IPS-15b (cell line): Measurements from ENCODE around the gene LAMA2.

Experiments used
- H3K27me3 ChIP-seq: one replicate; pipeline ENCODE4 v1.6.1; 2013; ENCODE audit warnings: low read length; ENCODE audit not compliant: control insufficient read depth, insufficient read depth
- H3K36me3 ChIP-seq: one replicate; pipeline ENCODE4 v1.6.1; 2013; ENCODE audit warnings: low read length; ENCODE audit not compliant: control insufficient read depth, insufficient read depth
- H3K4me1 ChIP-seq: one replicate; pipeline ENCODE4 v1.6.1; 2013; ENCODE audit warnings: mild to moderate bottlenecking, low read length; ENCODE audit not compliant: control insufficient read depth, insufficient read depth
- H3K4me3 ChIP-seq: one replicate; pipeline ENCODE4 v1.5.1; 2013; ENCODE audit warnings: low read depth, low read length
- H3K9ac ChIP-seq: one replicate; pipeline ENCODE4 v1.6.1; 2013; ENCODE audit warnings: low read depth, mild to moderate bottlenecking, low read length
- H3K9me3 ChIP-seq: one replicate; pipeline ENCODE4 v1.6.1; 2013; ENCODE audit warnings: mild to moderate bottlenecking, low read length; ENCODE audit not compliant: control insufficient read depth, insufficient read depth

The LAMA2 gene

GRCh38 chr6:129016844-129017243 is 133.9 kb downstream of the LAMA2 start:
- Histone ChIP-seq H3K4me3 (no peak overlapping the region), H3K27me3 (no peaks in the 10 kb centered on the region), H3K9me3 (no peaks in the 10 kb centered on the region), H3K9ac (no peak overlapping the region), H3K4me1 (peaks cover 2% of the 10 kb centered on the region), H3K36me3 (no peaks in the 10 kb centered on the region)

DNA sequence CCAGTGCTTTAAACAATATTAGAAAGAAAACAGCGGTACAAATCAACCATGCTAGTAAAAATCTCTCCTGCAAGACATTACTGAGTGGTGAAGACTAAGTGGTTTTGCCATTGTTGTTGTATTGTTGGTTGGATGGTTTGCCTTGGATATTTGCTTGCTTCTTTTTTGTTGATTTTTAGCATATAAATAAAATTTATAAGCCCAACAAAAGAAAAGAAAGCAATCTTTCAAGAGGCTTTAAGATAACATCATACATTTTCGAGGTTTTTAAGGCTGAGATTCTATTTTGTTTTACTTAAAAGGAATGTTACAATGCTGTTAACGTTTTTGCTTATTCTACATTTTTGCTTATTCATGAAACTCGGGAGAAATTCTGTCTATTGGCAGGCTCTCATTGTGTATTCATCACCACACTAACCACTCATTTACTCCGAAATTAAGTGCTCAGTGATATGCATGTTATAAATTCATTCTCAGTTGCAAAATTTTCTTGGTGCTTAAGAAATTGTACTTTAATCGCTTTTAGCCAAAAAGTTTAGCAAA is 139.1 kb downstream of the LAMA2 start:
- Histone ChIP-seq H3K27me3 (no peaks in the 10 kb centered on the region), H3K4me1 (no peaks in the 10 kb centered on the region), H3K9ac (no peak overlapping the region), H3K4me3 (no peak overlapping the region), H3K9me3 (no peaks in the 10 kb centered on the region), H3K36me3 (no peaks in the 10 kb centered on the region)

GRCh38 chr6:129026601-129027000 is 143.7 kb downstream of the LAMA2 start:
- Histone ChIP-seq H3K4me3 (no peak overlapping the region), H3K36me3 (no peaks in the 10 kb centered on the region), H3K27me3 (peaks cover 11% of the 10 kb centered on the region), H3K4me1 (peaks cover 3% of the 10 kb centered on the region), H3K9me3 (no peaks in the 10 kb centered on the region), H3K9ac (no peak overlapping the region)

GRCh38 chr6:129029778-129030177 is 146.8 kb downstream of the LAMA2 start:
- peaks cover 3% of the 10 kb centered on the region for H3K4me1 ChIP-seq
- H3K27me3 ChIP-seq: peaks cover 11% of the 10 kb centered on the region
- H3K36me3 ChIP-seq: no peaks in the 10 kb centered on the region
- H3K4me3 ChIP-seq: no peak overlapping the region
- no peak overlapping the region for H3K9ac ChIP-seq
- no peaks in the 10 kb centered on the region for H3K9me3 ChIP-seq

DNA sequence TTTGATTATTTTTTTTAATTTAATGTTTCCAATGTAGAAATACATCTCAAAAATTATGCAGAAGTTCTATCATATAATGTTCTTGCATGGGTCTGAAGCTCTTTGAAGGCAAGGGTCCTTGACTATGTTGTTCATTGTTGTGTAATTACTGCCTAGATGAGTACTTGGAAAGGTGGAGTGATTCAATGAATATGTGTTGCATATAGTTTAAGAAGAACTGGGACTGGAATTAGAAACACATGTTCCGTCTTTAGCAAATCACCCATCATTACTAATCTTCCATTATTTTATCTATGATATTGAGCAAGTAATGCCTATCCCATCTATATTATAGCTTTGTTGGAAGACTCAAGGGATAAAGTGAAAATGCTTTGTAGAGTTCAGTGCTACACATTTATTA is 147.3 kb downstream of the LAMA2 start:
- Histone ChIP-seq H3K9ac (no peak overlapping the region), H3K9me3 (no peaks in the 10 kb centered on the region), H3K4me3 (no peak overlapping the region), H3K27me3 (peaks cover 11% of the 10 kb centered on the region), H3K4me1 (peaks cover 3% of the 10 kb centered on the region), H3K36me3 (no peaks in the 10 kb centered on the region)

DNA sequence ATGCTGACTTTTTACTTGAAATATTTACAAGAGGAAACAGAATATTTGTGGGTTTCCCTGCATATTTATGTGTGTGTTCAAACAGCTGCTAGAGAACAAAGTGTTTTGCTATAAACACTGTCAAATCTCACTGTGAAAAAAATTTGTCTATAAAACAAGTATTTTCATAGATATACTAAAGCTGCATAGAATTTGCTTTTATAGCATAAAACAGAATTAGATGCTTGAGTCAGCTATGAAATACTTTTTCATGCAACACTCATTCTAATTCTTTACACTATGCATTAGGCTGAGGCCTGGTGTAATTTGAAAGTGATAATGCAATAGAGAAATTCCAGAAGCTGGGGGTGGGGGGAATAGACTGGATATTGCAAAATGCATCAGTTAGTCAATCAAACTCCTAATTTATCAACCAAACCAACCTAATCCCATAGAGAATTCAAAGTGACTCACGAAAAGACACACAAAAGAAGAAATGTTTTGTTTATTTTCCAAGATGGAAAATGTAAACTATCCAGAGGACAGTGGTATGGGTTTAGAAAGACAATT is 148.2 kb downstream of the LAMA2 start:
- Histone ChIP-seq H3K27me3 (peaks cover 11% of the 10 kb centered on the region), H3K4me1 (peaks cover 3% of the 10 kb centered on the region), H3K9ac (no peak overlapping the region), H3K4me3 (no peak overlapping the region), H3K9me3 (no peaks in the 10 kb centered on the region), H3K36me3 (no peaks in the 10 kb centered on the region)

GRCh38 chr6:129032602-129033001 is 149.7 kb downstream of the LAMA2 start:
- Histone ChIP-seq H3K27me3 (peaks cover 11% of the 10 kb centered on the region), H3K36me3 (no peaks in the 10 kb centered on the region), H3K4me1 (peaks cover 3% of the 10 kb centered on the region), H3K4me3 (no peak overlapping the region), H3K9ac (no peak overlapping the region), H3K9me3 (no peaks in the 10 kb centered on the region)

DNA sequence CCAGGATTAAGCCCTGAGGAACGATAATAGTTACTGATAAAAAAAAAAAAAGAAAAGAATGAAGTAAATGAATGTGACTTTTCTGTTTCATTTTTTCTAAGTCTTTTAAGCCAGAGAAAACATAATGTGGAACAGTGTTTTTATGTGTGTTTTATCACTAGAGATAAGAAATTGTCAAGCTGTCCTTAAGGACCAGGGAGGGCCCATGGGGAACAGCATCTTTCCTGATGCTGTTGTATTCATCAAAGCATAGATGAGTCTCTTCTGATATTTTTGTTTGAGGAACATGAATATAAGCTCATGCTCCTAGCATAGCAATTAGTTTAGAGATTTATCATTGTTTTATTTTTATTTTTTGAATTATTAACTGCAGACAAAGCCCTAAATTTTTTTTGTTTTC is 150.2 kb downstream of the LAMA2 start:
- Histone ChIP-seq H3K4me1 (peaks cover 3% of the 10 kb centered on the region), H3K36me3 (no peaks in the 10 kb centered on the region), H3K27me3 (peaks cover 11% of the 10 kb centered on the region), H3K4me3 (no peak overlapping the region), H3K9ac (no peak overlapping the region), H3K9me3 (no peaks in the 10 kb centered on the region)

GRCh38 chr6:129033581-129033980 is 150.6 kb downstream of the LAMA2 start:
- Histone ChIP-seq H3K27me3 (peaks cover 11% of the 10 kb centered on the region), H3K9ac (no peak overlapping the region), H3K4me3 (no peak overlapping the region), H3K36me3 (no peaks in the 10 kb centered on the region), H3K4me1 (peaks cover 3% of the 10 kb centered on the region), H3K9me3 (no peaks in the 10 kb centered on the region)

GRCh38 chr6:129041563-129041962 is 158.6 kb downstream of the LAMA2 start:
- H3K27me3 ChIP-seq: no peaks in the 10 kb centered on the region
- no peak overlapping the region for H3K9ac ChIP-seq
- H3K36me3 ChIP-seq: no peaks in the 10 kb centered on the region
- H3K4me3 ChIP-seq: no peak overlapping the region
- H3K9me3 ChIP-seq: no peaks in the 10 kb centered on the region
- H3K4me1 ChIP-seq: no peaks in the 10 kb centered on the region

GRCh38 chr6:129046526-129046925 is 163.6 kb downstream of the LAMA2 start:
- Histone ChIP-seq H3K36me3 (no peaks in the 10 kb centered on the region), H3K4me3 (no peak overlapping the region), H3K9ac (no peak overlapping the region), H3K9me3 (no peaks in the 10 kb centered on the region), H3K4me1 (no peaks in the 10 kb centered on the region), H3K27me3 (no peaks in the 10 kb centered on the region)

GRCh38 chr6:129047834-129048233 is 164.9 kb downstream of the LAMA2 start:
- no peaks in the 10 kb centered on the region for H3K36me3 ChIP-seq
- no peak overlapping the region for H3K9ac ChIP-seq
- H3K27me3 ChIP-seq: no peaks in the 10 kb centered on the region
- no peaks in the 10 kb centered on the region for H3K4me1 ChIP-seq
- no peak overlapping the region for H3K4me3 ChIP-seq
- no peaks in the 10 kb centered on the region for H3K9me3 ChIP-seq
